ENCODE data around the gene GUCY1A2.

GRCh38 chr11:107006076-107006833 lies 12.0 kb downstream of the GUCY1A2 start:
- no peak for TF ChIP-seq CTCF (conservative IDR thresholded peaks at IDR 0.05; ENCODE audit: low read depth, low read length)
- TF ChIP-seq EZH2 (IDR thresholded peaks at IDR 0.05; ENCODE audit: borderline replicate concordance, low read depth, low read length, poor library complexity, severe bottlenecking), result no peak
